ENCODE data around the gene GPR68. TPM values are rescaled to one million over a fixed set of nuclear protein-coding genes. Genes with fewer than 3 reads are reported as not detected.
"Not testable (repeated sequence)": the region's sequence is repeated elsewhere in the genome, so short reads cannot be mapped to it uniquely, and the experiment has no call there.

GPR68 gene
- polyA plus RNA-seq, 1 donor from 2014 or later = 2.1 TPM

DNA sequence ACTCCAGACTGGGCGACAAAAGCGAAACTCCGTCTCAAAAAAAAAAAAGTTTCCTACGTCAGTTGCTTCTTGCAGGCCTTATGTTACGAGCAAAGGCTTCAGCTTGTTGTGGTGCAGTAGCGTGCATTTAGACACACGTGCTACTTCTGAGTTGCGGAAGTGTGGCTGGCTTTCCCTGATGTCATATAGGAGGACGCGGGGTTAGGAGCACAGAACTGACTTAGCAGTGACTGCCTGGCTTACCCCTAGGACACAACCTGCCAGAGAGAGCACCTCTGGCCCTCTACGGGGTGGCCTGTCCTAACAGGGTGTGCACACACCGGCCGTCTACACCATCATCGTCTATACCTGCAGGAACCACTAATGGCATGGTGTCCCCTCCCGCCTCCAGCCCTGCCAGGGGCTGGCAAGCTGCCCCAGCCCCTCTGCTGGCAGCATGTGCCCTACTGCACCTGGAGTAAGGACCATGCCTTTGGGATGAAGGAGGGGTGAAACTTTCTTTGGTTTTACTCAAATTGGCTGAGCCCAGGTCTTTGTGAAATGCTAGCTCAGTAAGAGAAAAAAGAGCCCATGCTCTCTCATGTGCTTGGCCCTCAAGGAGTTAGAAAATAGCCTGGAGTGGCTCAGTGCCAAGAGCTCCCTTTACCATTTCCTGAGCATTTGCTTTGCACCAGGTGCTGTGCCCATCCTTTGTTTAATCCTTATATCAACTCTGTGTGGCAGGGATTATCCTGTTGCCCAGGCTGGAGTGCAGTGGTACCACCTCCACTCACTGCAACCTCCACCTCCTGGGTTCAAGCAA, 1.7 kb upstream of the GPR68 start:
- TF ChIP-seq MXI1 (conservative IDR thresholded peaks at IDR 0.05; ENCODE audit: poor library complexity, severe bottlenecking) (no peak), EZH2 (IDR thresholded peaks at IDR 0.05; ENCODE audit: borderline replicate concordance, insufficient read depth, low read length, poor library complexity, severe bottlenecking) (no peak), RAD21 (conservative IDR thresholded peaks at IDR 0.05) (no peak), POLR2AphosphoS5 (IDR thresholded peaks at IDR 0.05) (no peak), EP300 (conservative IDR thresholded peaks at IDR 0.05; ENCODE audit: poor library complexity, severe bottlenecking) (no peak), TAF1 (IDR thresholded peaks at IDR 0.05; ENCODE audit: low read depth) (no peak), SMC3 (conservative IDR thresholded peaks at IDR 0.05; ENCODE audit: poor library complexity) (no peak)
- TF ChIP-seq, protein P1, sequence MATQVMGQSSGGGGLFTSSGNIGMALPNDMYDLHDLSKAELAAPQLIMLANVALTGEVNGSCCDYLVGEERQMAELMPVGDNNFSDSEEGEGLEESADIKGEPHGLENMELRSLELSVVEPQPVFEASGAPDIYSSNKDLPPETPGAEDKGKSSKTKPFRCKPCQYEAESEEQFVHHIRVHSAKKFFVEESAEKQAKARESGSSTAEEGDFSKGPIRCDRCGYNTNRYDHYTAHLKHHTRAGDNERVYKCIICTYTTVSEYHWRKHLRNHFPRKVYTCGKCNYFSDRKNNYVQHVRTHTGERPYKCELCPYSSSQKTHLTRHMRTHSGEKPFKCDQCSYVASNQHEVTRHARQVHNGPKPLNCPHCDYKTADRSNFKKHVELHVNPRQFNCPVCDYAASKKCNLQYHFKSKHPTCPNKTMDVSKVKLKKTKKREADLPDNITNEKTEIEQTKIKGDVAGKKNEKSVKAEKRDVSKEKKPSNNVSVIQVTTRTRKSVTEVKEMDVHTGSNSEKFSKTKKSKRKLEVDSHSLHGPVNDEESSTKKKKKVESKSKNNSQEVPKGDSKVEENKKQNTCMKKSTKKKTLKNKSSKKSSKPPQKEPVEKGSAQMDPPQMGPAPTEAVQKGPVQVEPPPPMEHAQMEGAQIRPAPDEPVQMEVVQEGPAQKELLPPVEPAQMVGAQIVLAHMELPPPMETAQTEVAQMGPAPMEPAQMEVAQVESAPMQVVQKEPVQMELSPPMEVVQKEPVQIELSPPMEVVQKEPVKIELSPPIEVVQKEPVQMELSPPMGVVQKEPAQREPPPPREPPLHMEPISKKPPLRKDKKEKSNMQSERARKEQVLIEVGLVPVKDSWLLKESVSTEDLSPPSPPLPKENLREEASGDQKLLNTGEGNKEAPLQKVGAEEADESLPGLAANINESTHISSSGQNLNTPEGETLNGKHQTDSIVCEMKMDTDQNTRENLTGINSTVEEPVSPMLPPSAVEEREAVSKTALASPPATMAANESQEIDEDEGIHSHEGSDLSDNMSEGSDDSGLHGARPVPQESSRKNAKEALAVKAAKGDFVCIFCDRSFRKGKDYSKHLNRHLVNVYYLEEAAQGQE (IDR thresholded peaks at IDR 0.05; ENCODE audit: borderline replicate concordance) = no peak
- TF ChIP-seq, protein P2, sequence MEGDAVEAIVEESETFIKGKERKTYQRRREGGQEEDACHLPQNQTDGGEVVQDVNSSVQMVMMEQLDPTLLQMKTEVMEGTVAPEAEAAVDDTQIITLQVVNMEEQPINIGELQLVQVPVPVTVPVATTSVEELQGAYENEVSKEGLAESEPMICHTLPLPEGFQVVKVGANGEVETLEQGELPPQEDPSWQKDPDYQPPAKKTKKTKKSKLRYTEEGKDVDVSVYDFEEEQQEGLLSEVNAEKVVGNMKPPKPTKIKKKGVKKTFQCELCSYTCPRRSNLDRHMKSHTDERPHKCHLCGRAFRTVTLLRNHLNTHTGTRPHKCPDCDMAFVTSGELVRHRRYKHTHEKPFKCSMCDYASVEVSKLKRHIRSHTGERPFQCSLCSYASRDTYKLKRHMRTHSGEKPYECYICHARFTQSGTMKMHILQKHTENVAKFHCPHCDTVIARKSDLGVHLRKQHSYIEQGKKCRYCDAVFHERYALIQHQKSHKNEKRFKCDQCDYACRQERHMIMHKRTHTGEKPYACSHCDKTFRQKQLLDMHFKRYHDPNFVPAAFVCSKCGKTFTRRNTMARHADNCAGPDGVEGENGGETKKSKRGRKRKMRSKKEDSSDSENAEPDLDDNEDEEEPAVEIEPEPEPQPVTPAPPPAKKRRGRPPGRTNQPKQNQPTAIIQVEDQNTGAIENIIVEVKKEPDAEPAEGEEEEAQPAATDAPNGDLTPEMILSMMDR (IDR thresholded peaks at IDR 0.05; ENCODE audit: poor library complexity, severe bottlenecking) = no peak
- H3K4me2 ChIP-seq (ENCODE audit: low read length) = no peak overlapping the region
- no peaks in the 10 kb centered on the region for H3K9me3 ChIP-seq (ENCODE audit: low read length)
- H3K4me3 ChIP-seq (ENCODE audit: low read length) = no peak overlapping the region
- no peaks in the 10 kb centered on the region for H3K9me2 ChIP-seq (ENCODE audit: insufficient read depth, low read length)
- H3F3A ChIP-seq (ENCODE audit: insufficient read depth, low read length, poor library complexity, severe bottlenecking) = no peaks in the 10 kb centered on the region
- no peaks in the 10 kb centered on the region for H3K36me3 ChIP-seq (ENCODE audit: insufficient read depth, low read length)
- H4K20me1 ChIP-seq (ENCODE audit: insufficient read depth) = no peaks in the 10 kb centered on the region
- H2AFZ ChIP-seq (ENCODE audit: low read depth, low read length) = no peak overlapping the region
- H3K79me2 ChIP-seq (replicated peaks; ENCODE audit: insufficient read depth, low read length) = no peaks in the 10 kb centered on the region
- no peaks in the 10 kb centered on the region for H3K27me3 ChIP-seq (ENCODE audit: insufficient read depth, low read depth, low read length)
- H3K9ac ChIP-seq (ENCODE audit: low read length) = no peak overlapping the region
- H3K27ac ChIP-seq (ENCODE audit: low read length) = no peak overlapping the region

DNA sequence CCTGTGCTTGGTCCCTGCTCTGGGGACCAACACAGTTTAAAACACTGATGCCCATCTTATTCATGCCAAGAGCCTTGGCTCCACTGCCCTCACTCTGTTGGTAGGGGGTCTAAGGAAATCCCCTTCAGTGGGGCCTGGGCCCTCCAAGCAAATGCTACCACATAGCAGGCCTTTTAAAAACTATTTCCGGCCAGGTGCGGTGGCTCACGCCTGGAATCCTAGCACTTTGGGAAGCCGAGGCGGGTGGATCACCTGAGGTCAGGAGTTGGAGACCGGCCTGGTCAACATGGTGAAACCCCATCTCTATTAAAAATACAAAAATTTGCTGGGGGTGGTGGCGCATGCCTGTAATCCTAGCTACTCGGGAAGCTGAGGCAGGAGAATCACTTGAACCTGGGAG, 1.1 kb upstream of the GPR68 start:
- H3K36me3 ChIP-seq (ENCODE audit: insufficient read depth, low read length); H3K4me2 ChIP-seq (ENCODE audit: low read length); H3K27ac ChIP-seq (ENCODE audit: low read length); H2AFZ ChIP-seq (ENCODE audit: low read depth, low read length); H3F3A ChIP-seq (ENCODE audit: insufficient read depth, low read length, poor library complexity, severe bottlenecking); H3K9me3 ChIP-seq (ENCODE audit: low read length); H3K79me2 ChIP-seq (replicated peaks; ENCODE audit: insufficient read depth, low read length); H3K27me3 ChIP-seq (ENCODE audit: insufficient read depth, low read depth, low read length); H4K20me1 ChIP-seq (ENCODE audit: insufficient read depth); H3K4me3 ChIP-seq (ENCODE audit: low read length); H3K9me2 ChIP-seq (ENCODE audit: insufficient read depth, low read length); H3K9ac ChIP-seq (ENCODE audit: low read length): not testable (repeated sequence)

Data from neural cell (in vitro differentiated cells).